HCEC 1CT (cell line): Measurements from ENCODE around the gene MAP6.

Experiments used
- DNase-seq: peaks from one replicate; pipeline ENCODE4 v3.0.0-alpha.2; 2017

MAP6 gene

GRCh38 chr11:75665126-75665525 is 3.7 kb downstream of the MAP6 start:
- DNase-seq: no peak

GRCh38 chr11:75664389-75664788 is 4.4 kb downstream of the MAP6 start:
- DNase-seq: no peak

DNA sequence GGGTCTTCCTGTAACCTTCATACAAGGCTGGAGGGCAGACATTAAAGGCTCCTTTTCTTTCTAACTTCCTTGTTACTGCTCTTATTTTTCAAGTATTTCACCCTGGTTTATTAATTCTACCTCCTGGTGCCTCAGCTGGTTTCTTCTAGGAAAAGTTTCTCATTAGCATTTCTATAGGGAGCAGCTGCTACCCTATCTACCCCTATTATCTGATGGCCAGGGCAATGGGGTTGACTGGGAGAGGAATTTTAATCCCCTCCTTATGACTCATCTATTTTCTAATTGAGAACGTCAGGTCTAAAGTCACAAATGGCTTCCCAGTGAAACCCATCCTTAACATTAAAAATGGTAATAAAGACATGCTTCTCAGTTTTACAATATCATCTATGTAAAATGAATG is 5.0 kb downstream of the MAP6 start:
- no peak for DNase-seq

DNA sequence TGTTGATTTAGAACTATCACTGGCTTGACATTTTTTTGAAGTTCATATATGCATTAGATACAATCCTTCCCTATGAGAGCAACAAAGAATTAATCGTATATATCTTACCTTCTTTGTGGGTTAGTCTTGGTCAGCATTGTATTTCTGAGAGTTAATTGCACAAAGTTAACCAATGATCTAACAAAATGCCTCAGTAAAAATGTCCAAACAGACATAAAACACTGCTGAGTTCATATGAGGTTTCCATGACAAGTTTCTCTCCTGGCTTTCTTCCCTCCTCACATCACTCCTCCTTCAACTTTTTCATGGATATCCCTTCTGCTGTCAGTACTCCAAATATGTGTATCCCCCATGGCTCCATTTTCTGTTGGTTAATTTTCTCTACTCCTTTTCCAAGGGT is 9.0 kb downstream of the MAP6 start:
- no peak for DNase-seq

DNA sequence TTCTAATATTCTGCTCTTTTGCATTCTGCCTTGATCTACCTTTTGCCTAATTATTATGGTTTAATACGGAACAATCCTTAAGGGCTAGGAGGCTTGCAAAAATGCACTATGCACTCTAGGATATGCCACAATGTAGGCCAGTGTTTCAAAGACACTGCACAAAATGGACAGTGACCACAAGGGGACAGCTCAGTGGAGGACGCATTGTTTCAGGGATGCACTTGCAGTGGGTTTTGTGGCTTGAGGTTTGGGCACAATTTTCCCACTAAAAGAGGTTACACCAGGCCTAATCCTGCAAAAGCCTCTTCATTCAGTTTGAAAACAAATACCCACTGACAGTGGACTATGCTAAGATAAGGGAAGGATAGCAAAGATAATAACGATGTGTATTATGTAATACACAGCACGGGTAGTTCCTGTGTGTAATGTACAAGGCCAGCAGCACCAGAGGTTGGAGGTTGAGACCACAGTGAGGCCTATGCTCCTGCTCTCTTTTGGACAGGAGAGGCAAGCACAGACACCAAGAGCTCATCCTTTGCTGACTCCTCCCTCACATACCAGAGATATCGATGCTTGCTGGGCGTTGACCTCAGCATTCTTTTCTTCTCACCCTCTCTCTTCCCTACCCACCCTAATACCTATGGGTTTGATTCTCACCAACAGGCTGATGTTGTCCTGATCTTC is 12.7 kb downstream of the MAP6 start:
- DNase-seq: no peak

- DNase-seq: no peak
These were observed 13.2 kb downstream of the MAP6 start for GRCh38 chr11:75655605-75656004.

DNA sequence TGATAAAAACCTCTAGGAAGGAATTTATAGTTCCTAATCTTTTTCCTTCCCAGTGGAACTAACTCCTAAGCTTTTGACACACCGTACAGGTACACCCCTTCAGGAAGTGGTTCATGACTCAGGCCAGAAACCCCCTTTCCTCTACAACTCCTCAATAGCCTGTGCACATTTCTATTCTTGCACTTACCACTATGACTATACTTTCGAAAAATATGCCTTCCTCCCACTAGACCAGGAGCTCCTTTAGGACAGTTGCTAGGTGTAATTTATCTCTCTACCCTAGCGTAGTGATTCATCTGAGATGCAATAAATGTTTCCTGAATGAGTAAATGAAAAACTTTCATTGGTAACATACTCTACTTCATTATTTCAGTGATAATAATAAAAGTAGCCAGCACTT is 14.5 kb downstream of the MAP6 start:
- peak; percentile 17 for DNase-seq

GRCh38 chr11:75653532-75653931 is 15.3 kb downstream of the MAP6 start:
- DNase-seq: no peak

DNA sequence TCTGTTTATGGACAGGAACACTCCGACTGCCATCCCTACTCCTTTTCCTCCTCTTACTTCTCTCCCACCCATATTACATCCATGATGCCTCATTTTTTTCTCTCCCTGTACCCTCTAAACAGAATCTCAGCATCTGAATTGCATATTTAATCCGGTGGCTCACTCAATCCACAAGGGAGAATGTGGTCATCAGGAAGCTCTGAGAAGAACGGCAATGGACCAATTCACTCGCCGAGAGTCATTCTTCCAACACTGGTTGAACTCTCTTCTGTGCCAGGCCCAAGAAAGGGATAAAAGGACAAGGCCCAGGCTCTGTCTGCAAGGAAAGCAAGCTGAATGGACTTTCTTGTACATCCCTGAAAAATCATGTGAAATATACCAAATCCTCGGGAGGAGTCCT is 15.9 kb downstream of the MAP6 start:
- no peak for DNase-seq

- DNase-seq: no peak
These were observed 17.6 kb downstream of the MAP6 start for GRCh38 chr11:75651218-75651617.

GRCh38 chr11:75650167-75650723 is 18.6 kb downstream of the MAP6 start:
- DNase-seq: no peak

DNA sequence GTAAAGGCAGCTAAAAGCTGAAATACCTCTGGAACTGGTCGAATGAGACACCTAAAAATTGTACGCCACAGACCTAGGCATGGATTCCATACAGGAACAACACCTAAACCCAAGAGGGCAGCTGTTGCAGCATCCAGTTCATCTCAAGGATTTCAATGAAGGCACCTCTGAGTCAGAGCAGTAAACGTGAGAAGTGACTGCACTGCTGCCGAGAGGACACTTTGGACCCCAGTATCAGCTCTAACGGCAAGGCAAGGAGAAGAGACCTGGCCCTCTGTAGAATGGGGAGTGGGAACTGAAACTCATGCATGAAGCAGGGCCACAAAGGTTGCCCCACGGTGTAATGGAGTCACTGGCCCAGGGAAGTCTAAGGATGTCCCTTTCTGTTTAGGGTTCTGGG is 23.9 kb downstream of the MAP6 start:
- DNase-seq: no peak

DNA sequence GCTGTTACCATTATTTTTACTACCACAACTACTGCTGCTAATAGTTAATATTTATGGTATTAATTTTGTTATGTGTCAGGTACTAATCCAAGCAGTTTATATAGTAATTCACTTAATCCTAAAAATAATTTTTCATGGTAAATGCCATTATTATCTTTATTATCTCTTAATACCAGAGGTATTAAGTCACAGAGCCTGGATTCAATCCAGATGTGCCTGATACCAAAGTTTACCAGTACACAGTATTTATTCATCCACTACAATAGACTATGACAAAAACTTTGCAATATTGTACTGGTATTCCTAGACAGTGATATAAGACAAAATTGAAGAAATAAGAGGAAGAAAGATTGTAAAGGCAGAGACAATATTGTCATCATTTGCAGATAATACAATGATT is 24.5 kb downstream of the MAP6 start:
- no peak for DNase-seq

DNA sequence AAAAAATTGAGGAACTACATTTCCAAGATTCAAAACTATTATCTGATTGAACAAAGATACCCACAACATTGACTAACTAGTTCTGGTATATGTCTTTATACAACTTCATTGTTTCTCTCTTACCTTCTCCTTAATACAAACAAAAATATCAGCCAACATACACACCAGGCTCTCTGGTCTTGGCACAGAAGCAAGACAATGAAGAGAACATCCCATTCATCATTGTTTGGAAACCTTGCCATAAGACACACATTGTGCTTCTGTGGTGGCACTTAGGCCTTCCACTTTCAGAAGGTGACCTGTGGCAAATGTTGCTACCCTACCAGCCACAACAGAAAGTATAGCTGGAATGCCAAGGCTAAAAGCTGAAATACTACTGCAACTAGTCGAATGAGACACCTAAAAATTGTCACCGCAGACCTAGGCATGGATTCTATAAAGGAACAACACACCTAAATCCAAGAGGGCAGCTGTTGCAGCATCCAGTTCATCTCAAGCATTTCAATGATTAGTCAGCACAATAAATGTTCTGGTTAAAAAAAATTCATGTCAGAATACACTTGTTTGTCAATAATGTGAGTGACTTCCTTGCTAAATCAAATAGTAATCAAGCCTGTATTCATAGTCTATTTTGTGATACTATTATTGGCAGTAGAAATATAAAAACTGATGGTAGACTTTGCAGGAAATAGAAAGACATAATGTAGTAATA is 26.3 kb downstream of the MAP6 start:
- DNase-seq: no peak

DNA sequence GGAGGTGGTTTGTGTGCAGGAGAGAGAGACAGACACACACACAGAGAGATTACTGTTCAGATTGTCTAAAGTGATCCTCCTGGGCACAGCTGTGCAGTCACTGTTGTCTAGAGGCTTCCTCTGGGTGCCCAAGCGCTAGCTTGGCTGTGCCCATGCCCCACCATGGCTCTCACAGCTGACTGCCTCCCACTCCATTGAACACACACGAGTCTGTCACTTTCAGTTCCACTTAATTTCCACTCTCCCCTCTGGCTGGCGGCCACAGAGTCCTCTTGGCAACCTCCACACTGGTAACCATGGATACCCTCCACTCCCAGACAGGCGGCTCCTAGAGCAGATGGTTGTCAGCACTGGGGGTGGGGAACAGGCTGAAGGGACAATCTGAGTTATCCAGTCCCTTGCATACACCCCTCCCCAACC is 29.1 kb downstream of the MAP6 start:
- no peak for DNase-seq

DNA sequence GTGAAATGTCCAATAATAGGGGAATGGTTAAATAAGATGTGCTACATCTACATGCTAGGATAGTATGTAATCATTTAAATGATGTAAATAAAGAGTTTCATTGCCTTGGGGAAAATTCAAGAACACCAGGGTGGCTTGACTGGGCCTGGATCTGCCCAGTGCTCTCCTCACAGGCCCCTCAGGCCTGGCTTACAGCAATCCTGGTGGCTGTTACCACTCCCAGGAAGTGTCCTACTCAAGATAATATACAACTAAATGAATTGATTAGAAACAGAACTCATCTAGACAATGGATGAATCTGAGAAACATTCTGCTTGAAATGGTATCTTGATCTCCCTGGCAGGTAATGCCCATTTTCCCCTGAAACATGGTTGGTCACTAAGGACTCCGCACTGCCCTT is 30.8 kb downstream of the MAP6 start:
- DNase-seq: no peak

- peak; percentile 3 for DNase-seq
These were observed 33.6 kb downstream of the MAP6 start for GRCh38 chr11:75635066-75635862.

DNA sequence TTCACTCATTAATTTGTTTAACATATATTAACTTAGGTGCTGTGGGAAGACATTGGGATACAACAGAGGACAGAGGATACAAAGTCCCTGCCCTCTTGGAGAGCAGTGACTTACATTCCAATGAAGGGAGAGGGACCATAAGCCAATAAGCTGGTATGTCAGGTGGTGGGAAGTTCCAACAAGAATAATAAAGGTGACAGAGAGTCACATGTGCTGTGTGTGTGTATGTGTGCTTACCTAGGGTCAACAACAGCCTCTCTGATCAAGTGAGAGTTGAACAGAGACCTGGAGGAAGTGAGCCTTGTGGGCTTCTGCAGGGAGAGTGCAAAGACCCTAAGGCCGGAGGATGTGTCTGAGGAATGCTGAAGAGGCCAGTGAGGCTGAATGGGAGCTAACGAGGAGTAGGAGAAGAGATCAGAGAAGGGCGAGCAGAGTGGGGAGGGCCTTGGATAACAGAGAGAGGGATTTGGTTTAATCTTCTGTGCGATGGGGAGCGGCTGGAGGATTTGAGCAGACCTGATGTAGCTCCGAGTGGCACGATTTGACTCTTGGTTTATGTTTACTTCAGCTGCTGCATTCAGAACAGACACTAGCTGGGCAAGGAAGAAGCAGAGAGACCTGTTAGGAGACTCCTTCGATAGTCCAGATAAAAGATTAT is 35.3 kb downstream of the MAP6 start:
- no peak for DNase-seq

- DNase-seq: no peak
These were observed 35.9 kb downstream of the MAP6 start for GRCh38 chr11:75632962-75633361.

GRCh38 chr11:75632450-75632849 is 36.4 kb downstream of the MAP6 start:
- DNase-seq: no peak

GRCh38 chr11:75631086-75631730 is 37.6 kb downstream of the MAP6 start:
- no peak for DNase-seq

DNA sequence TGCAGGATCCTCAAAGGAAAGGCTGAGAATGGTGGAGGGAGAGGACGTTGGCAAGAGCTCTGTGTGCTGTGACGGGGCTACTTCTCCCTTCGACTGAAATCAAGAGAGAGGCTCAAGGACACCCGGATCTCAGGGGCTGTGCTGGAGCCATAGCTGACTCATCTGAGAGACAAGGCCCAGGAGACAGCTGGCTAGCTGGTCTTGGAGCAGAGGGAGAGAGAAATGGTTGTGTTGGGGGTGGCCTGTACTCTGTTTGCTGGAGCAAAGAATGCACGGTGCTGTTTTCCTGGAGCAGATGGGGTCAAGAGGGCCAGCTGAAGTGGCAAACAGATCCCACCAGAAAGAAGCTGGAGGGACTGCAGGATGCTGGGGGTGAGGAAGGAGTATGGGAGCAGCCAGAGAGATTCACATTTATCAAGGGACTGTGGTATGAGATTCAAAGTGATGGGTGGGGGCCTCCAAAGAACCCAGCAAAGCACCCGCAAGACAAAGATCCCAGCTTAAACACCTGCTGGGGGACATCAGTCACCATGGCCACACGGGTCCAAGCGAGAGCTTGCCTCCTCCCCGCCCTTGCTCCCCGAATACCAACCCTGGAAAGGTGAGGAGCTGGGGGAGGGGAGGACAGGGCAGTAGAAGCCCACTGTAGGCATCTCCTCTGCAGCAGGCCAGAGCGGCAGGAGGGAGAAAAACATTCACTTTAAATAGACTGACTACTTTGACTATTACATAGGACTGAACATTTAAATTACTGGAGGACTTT is 40.8 kb downstream of the MAP6 start:
- no peak for DNase-seq
